ENCODE data around the gene SLC25A21.
A peak's percentile ranks its signal among the peaks of the same experiment; 100 is the strongest.
"Not testable (repeated sequence)": the region's sequence is repeated elsewhere in the genome, so short reads cannot be mapped to it uniquely, and the experiment has no call there.

The SLC25A21 gene

GRCh38 chr14:36816481-36816880 lies 355.9 kb downstream of the SLC25A21 start:
- no peak for DNase-seq

GRCh38 chr14:36814783-36815182 lies 357.6 kb downstream of the SLC25A21 start:
- not testable (repeated sequence) for DNase-seq

DNA sequence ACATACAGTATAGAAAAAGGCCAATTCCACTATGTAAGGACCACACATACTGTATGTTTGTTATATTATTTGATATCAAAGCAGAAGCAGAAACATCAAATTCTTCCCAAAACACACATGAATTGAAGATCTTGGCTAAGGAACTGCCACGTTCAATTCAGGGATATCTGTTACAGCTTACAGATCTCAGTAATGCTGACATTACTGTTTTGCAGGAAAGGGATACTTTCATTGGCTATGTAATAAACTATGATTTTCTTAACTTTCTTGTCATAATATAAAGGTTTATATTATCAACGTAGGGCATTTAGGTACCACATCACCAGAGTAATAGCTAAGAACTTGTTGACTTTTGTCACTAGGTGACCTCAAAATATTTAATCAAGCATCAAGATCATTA lies 362.2 kb downstream of the SLC25A21 start:
- DNase-seq, result no peak

- no peak for DNase-seq
These were observed 364.7 kb downstream of the SLC25A21 start for GRCh38 chr14:36807727-36808126.

DNA sequence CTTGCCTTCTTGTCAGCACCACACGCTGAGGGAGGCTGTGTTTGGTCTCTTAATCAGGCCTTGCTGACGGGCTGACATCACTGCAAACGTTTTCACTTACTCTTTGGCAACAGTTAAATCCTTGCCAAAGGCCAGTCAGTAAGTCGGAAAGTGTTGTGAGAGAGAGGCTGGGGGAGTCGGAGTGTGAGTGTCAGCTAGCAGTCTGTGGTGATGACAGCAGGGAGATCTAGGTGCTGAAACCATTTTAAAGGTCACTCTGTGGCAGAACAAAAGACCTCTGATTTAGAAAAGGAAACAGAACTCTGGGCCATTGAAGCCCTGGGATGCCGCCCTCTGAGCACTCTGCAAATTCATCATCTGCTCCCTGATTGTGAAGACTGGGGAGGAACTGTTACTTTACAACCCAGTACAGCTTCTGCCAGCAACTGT lies 367.3 kb downstream of the SLC25A21 start:
- DNase-seq, result no peak

DNA sequence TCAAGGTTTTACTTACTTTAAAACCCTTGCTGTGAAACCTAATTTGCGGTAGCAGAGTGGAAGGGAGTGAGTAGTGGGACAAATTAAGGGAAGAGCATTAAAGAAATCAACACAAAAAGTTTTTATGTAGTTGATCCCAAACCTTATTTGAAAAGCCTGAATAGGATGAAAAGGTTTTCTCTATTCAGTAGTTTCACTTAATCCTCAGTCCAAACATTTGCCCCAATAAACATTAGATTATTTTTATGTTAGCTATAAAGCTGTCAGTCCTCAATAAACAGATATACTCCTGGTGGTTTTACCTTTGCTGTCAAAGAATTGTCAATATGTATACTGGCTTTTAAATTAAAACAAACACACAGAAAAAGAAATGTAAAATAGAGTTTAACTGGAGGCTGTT lies 374.8 kb downstream of the SLC25A21 start:
- DNase-seq, result no peak

DNA sequence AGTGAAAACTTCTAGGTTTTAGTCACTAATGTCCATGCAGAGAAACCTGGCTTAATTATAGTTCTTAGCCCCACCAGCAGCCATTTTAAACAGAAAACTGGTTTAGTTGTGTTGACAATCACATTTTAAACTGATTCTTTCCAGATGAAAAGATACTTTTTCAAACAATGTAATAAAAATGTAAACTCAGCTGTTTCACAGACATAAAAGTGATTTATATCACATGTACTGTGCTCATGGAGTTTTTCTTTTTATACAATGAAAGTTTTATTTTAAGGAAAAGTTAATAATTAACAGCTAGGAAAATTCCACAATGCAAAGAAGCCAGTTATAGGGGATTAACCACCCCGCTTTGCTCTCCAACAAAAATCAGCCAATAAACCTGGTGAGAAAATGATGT lies 381.0 kb downstream of the SLC25A21 start:
- DNase-seq, result no peak

- DNase-seq, result no peak
These were observed 386.9 kb downstream of the SLC25A21 start for GRCh38 chr14:36785511-36785910.

DNA sequence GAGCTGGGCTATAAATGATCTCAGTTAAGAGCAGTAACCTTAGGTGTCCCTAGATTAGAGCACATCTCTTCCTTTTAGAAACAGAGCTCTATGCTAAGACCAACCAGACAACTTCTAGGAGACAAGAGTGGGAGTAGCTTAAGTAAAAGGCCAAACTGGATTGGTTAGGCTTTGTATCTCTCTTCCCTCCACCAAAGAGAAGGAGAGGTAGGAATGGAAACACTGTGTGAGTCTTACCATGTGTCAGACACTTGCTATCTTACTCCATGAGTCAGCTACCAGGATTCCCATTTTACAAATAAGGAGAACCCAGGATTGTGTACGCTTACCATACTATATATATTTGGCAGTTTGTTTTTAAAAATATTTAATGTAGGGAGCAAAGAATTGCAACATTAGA lies 387.9 kb downstream of the SLC25A21 start:
- DNase-seq, result no peak

DNA sequence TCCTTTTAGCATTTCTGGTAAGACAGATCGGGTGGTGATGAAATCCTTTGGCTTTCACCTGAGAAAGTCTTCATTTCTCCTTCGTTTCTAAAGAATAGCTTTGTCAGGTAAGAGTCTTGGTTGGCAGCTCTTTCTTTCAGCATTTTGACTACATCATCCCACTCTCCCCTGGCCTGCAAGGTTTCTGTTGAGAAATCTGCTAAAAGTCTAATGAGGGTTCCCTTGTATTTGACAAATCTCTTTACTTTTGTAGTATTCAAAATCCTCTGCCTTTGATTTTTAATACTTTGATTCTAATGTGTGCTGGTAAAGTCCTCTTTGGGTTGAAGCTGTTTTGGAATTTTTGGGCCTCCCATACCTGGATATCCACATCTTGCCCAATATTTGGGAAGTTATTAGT lies 390.5 kb downstream of the SLC25A21 start:
- no peak for DNase-seq

DNA sequence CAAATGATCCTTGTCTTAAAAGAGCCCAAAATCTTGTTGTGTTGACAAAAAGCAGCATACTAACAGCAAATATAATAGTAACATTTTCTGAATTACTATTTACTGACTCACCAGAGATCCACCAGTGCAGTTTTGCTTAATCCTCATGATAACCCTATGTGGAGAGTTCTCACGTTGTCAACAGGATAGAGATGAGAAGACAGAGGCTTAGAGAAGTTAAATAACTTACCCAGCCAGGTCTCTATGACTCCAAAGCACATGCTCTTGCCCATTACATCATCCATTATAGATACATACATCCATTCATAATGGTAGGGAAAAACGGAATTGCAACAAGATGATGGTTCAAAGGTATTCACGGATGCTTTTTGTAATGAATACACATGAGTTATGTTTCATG lies 398.8 kb downstream of the SLC25A21 start:
- DNase-seq, result no peak

DNA sequence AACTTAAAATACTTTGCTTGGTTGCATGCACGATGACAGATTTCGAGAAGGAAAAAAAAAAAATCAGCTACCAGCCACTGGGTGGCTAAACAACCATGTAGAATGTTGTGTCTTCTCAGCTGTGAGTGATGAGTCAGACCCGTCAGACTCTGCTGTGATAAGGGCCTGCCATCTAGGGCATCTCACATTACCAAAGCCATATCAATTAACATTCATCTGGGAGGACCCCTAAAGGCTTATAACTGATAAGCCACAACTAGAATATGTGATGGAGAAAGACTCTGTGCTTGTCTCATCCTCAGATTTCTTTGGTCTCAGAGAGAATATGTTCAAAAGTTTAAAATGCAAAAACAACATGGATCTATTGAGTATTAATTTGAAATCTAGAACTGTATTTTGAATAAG lies 399.3 kb downstream of the SLC25A21 start:
- peak; percentile 40 for DNase-seq

DNA sequence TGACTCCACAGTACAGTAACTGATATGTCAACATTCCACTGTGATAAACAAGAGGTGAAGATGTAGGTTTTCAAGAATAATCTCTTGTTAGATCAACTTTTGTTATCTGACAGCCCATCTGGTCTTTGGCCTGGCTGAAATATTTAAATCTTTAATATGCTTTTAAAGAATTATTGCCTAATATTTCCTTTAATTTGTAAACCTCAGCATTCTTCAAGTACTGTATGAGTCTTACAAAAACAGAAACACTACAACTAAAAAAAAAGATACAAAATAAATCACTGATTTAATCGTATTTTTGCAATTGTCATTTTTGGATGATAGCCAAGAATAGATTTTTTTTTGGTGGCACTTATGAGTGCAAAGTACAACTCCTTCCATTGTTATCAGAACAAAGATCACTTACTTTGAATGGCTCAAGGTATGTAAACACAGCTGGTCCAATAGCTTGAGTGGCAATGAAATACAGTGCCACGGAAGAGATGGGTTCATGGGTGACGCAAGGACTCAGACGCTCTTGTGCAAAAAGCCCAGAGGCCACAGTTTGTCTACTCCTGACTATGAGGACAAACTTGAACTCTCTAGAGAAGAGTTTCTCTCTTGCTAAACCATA lies 401.3 kb downstream of the SLC25A21 start:
- DNase-seq, result no peak

- DNase-seq, result no peak
These were observed 403.6 kb downstream of the SLC25A21 start for GRCh38 chr14:36768638-36769337.

DNA sequence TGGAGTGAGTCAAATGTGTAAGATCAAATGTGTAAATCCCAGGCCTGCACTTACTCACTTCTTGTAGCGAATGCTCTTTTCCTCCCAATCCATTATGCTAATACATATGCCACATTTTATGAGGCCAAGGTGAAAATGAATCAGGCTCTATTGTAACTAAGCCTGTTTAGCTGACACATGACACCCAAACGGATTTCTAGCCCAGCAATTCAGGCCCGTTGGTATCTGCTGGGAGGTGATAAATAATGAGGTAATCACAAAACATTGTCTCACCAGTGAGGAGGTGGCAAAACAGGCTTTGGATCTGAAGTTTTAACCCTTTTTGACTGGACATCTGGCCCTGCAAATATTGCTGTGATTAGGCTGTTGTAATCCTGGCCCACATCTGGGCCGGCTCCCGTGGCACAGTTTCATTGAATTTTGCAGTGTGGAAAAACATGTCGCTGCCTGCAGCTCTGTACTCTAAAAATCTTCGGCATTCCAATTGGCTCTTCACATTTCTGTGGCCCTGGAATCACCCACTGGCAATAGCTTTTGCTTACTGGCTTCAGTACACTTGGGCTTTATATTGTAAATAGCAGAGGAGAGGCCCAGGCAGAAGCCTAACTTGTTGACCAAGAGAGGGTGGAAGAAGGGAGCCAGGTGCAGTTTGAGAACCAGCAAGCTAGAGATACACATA lies 404.7 kb downstream of the SLC25A21 start:
- no peak for DNase-seq

DNA sequence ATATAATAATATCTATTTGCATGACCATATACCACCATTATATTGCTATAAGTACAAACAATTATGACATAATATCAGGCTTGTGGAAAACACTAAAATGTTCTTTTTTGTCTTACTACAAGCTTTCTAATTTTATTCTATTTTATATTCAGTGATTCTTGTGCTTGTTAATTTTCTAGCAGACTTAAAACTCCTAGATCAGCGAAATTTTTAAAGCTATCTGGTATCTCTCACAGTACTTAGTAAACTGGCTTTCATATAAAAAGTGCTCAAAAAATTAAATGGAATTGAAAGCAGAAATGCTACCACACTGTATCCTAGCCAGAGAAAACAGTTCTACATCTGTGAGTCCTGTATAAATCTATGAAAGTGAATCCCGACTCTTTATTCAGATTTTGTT lies 405.4 kb downstream of the SLC25A21 start:
- no peak for DNase-seq

- no peak for DNase-seq
These were observed 414.4 kb downstream of the SLC25A21 start for GRCh38 chr14:36757734-36758601.

GRCh38 chr14:36756226-36756625 lies 416.2 kb downstream of the SLC25A21 start:
- no peak for DNase-seq

GRCh38 chr14:36755756-36756155 lies 416.6 kb downstream of the SLC25A21 start:
- no peak for DNase-seq

GRCh38 chr14:36751920-36752319 lies 420.5 kb downstream of the SLC25A21 start:
- no peak for DNase-seq

- DNase-seq, result no peak
These were observed 421.3 kb downstream of the SLC25A21 start for GRCh38 chr14:36751106-36751505.

DNA sequence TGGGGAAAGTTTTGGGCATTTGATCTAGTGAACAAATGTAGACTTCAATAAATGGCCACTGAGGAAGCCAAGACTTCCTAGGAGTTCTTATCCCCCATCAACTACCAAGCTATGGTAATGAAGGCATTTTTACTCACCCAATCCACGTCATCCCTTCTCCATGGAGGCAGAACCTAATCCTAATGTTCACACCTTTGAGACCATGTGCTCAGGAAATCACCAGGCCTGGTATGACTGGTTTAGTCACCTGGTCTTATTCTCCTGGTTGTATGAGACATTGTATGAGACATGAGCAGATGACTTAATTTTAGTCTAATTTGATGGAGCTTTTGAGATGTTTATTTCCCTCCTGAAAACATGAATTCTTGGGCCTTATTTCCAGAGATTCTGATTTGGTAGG lies 422.2 kb downstream of the SLC25A21 start:
- no peak for DNase-seq

DNA sequence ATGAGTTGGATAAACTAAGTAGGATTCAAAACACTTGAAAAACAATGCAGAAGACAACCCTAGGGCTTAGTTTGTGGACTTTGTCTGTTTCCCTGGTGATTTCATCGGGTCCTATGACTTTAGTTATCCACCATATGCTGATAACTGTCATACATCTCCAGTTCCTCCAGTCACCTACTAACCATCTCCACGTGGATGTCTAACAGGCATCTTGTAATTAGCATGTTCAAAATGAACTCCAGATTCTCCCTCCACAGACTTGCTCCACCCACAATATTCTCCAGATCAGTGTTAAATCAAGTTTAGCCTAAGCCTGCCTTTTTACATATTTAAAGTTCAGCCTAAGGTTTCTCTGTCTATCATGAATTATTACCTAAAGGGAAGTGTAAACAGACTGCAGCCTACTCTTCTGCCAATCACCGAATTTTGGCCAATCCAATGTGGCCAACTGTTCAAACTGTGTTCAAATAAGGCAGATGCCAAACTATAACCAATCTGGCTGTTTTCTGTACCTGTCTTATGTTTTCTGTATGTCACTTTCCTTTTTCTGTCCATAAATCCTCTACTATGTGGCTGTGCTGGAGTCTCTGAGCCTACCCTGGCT lies 423.7 kb downstream of the SLC25A21 start:
- no peak for DNase-seq

Data from hematopoietic multipotent progenitor cell treated with erythropoietin and hydrocortisone succinate and interleukin-3 and kit ligand, for 4 days (in vitro differentiated cells).